Dermis blood vessel endothelial cell (primary cell): Measurements from ENCODE around the gene ANGPTL8. TPM values are rescaled to one million over a fixed set of nuclear protein-coding genes. Genes with fewer than 3 reads are reported as not detected.

Experiments
- total RNA-seq: library from RNA; depleted of rRNA; stranded (reverse); fragments of >200 nt; gene quantifications from 2 replicates; pipeline ENCODE4 v1.2.3, GENCODE V29; 2014

The ANGPTL8 gene
- total RNA-seq, 1 donor from 2014 or later = not detected

Other genes starting within 250 kb of the ANGPTL8 start
- gene LDLR, start 150.2 kb upstream of the ANGPTL8 start, total RNA-seq = 97.3 and 148 TPM in 2 replicates
- gene SPC24, start 83.8 kb upstream of the ANGPTL8 start, total RNA-seq = 23.1 and 88.9 TPM in 2 replicates
- gene KANK2, start 42.1 kb upstream of the ANGPTL8 start, total RNA-seq = 102 and 108 TPM in 2 replicates
- gene DOCK6, start 22.9 kb downstream of the ANGPTL8 start, total RNA-seq = 95.3 and 184 TPM in 2 replicates
- gene TSPAN16, start 56.5 kb downstream of the ANGPTL8 start, total RNA-seq = not detected in 2 replicates
- 55.6 and 65.0 TPM in 2 replicates for gene RAB3D, start 100.0 kb downstream of the ANGPTL8 start, total RNA-seq
- 105 and 267 TPM in 2 replicates for gene TMEM205, start 106.6 kb downstream of the ANGPTL8 start, total RNA-seq
- gene CCDC159, start 106.9 kb downstream of the ANGPTL8 start, total RNA-seq = 7.8 and 10.4 TPM in 2 replicates
- gene PLPPR2, start 115.8 kb downstream of the ANGPTL8 start, total RNA-seq = 8.7 and 14.1 TPM in 2 replicates
- 0.79 and 0.85 TPM in 2 replicates for gene SWSAP1, start 135.0 kb downstream of the ANGPTL8 start, total RNA-seq
- 6.0 and 8.2 TPM in 2 replicates for gene EPOR, start 144.7 kb downstream of the ANGPTL8 start, total RNA-seq
- gene RGL3, start 179.7 kb downstream of the ANGPTL8 start, total RNA-seq = 2.1 and 4.3 TPM in 2 replicates
- 0.05 TPM in 1 of 2 replicates, not detected in the other for gene ODAD3, start 195.5 kb downstream of the ANGPTL8 start, total RNA-seq
- gene PRKCSH, start 196.0 kb downstream of the ANGPTL8 start, total RNA-seq = 117 and 310 TPM in 2 replicates
- gene ELAVL3, start 241.4 kb downstream of the ANGPTL8 start, total RNA-seq = not detected in 2 replicates